ENCODE measurements around the gene ITIH4. TPM values are rescaled to one million over a fixed set of nuclear protein-coding genes. Genes with fewer than 3 reads are reported as not detected.

Gene ITIH4
- total RNA-seq, 2 experiments from 2014 or later: 35.8 to 40.4 TPM

GRCh38 chr3:52784021-52784621 is 46.4 kb downstream of the ITIH4 start:
- Mint-ChIP-seq H3K27me3 (no peaks in the 10 kb centered on the region), H3K4me1 (ENCODE audit: low read depth) (no peaks in the 10 kb centered on the region), H3K4me3 (no peak overlapping the region), H3K9me3 (no peaks in the 10 kb centered on the region), H3K27ac (no peak overlapping the region), H3K36me3 (ENCODE audit: low read depth) (no peaks in the 10 kb centered on the region)
- intact Hi-C loops (cut with DNase I, micrococcal nuclease): no loop called here
- no peaks in the 10 kb centered on the region for H3K4me1 ChIP-seq (ENCODE audit: insufficient read depth, low read length)
- H3K9me3 ChIP-seq (ENCODE audit: control insufficient read depth in 1 of 2, insufficient read depth in 1 of 2, low read length in 2 of 2): no peaks in the 10 kb centered on the region
- H3K36me3 ChIP-seq (ENCODE audit: insufficient read depth, low read length): no peaks in the 10 kb centered on the region
- no peak overlapping the region for H3K4me3 ChIP-seq (ENCODE audit: low read length)
- POLR2A ChIA-PET: no interaction called here
- TF ChIP-seq, protein P1, sequence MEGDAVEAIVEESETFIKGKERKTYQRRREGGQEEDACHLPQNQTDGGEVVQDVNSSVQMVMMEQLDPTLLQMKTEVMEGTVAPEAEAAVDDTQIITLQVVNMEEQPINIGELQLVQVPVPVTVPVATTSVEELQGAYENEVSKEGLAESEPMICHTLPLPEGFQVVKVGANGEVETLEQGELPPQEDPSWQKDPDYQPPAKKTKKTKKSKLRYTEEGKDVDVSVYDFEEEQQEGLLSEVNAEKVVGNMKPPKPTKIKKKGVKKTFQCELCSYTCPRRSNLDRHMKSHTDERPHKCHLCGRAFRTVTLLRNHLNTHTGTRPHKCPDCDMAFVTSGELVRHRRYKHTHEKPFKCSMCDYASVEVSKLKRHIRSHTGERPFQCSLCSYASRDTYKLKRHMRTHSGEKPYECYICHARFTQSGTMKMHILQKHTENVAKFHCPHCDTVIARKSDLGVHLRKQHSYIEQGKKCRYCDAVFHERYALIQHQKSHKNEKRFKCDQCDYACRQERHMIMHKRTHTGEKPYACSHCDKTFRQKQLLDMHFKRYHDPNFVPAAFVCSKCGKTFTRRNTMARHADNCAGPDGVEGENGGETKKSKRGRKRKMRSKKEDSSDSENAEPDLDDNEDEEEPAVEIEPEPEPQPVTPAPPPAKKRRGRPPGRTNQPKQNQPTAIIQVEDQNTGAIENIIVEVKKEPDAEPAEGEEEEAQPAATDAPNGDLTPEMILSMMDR (IDR thresholded peaks at IDR 0.05): no peak
- CTCF ChIA-PET: no interaction called here
- H3K27ac ChIP-seq (ENCODE audit: low read depth in 1 of 2, low read length in 2 of 2): no peak overlapping the region
- peak in 1 of 14 experiments; percentile 27 for DNase-seq
- ATAC-seq (ENCODE audit: poor library complexity): no peak
- H3K27me3 ChIP-seq (ENCODE audit: control insufficient read depth in 1 of 2, insufficient read depth in 2 of 2, low read length in 2 of 2): no peaks in the 10 kb centered on the region

- DNase-seq: no peak
- CTCF ChIA-PET: no interaction called here
- H3K9me3 Mint-ChIP-seq: no peaks in the 10 kb centered on the region
Measured at GRCh38 chr3:52783211-52783555, 47.3 kb downstream of the ITIH4 start.

GRCh38 chr3:52782412-52783210 is 47.9 kb downstream of the ITIH4 start:
- Mint-ChIP-seq H3K4me1 (ENCODE audit: low read depth) (no peaks in the 10 kb centered on the region), H3K27me3 (no peaks in the 10 kb centered on the region), H3K27ac (no peak overlapping the region), H3K4me3 (no peak overlapping the region), H3K9me3 (no peaks in the 10 kb centered on the region), H3K36me3 (ENCODE audit: low read depth) (no peaks in the 10 kb centered on the region)
- Histone ChIP-seq H3K4me3 (ENCODE audit: low read length) (no peak overlapping the region), H3K36me3 (ENCODE audit: insufficient read depth, low read length) (no peaks in the 10 kb centered on the region), H3K4me1 (ENCODE audit: insufficient read depth, low read length) (no peaks in the 10 kb centered on the region), H3K27ac (ENCODE audit: low read depth in 1 of 2, low read length in 2 of 2) (no peak overlapping the region), H3K27me3 (ENCODE audit: control insufficient read depth in 1 of 2, insufficient read depth in 2 of 2, low read length in 2 of 2) (no peaks in the 10 kb centered on the region), H3K9me3 (ENCODE audit: control insufficient read depth in 1 of 2, insufficient read depth in 1 of 2, low read length in 2 of 2) (no peaks in the 10 kb centered on the region)
- CTCF ChIA-PET: no interaction called here
- intact Hi-C loops (cut with DNase I, micrococcal nuclease): no loop called here
- POLR2A ChIA-PET: no interaction called here
- no peak for DNase-seq
- TF ChIP-seq, protein P1 (IDR thresholded peaks at IDR 0.05): no peak
- no peak for ATAC-seq (ENCODE audit: poor library complexity)

More at GRCh38 chr3:52783211-52783555, 47.3 kb downstream of the ITIH4 start:
- H3K4me3 Mint-ChIP-seq: no peak overlapping the region
- no peak overlapping the region for H3K4me3 ChIP-seq (ENCODE audit: low read length)
- no peaks in the 10 kb centered on the region for H3K27me3 ChIP-seq (ENCODE audit: control insufficient read depth in 1 of 2, insufficient read depth in 2 of 2, low read length in 2 of 2)
- H3K4me1 ChIP-seq (ENCODE audit: insufficient read depth, low read length): no peaks in the 10 kb centered on the region
- no peak overlapping the region for H3K27ac ChIP-seq (ENCODE audit: low read depth in 1 of 2, low read length in 2 of 2)
- no peak overlapping the region for H3K27ac Mint-ChIP-seq
- no peaks in the 10 kb centered on the region for H3K36me3 Mint-ChIP-seq (ENCODE audit: low read depth)
- no peaks in the 10 kb centered on the region for H3K9me3 ChIP-seq (ENCODE audit: control insufficient read depth in 1 of 2, insufficient read depth in 1 of 2, low read length in 2 of 2)
- POLR2A ChIA-PET: no interaction called here
- TF ChIP-seq, protein P1 (IDR thresholded peaks at IDR 0.05): no peak
- H3K4me1 Mint-ChIP-seq (ENCODE audit: low read depth): no peaks in the 10 kb centered on the region
- no peaks in the 10 kb centered on the region for H3K36me3 ChIP-seq (ENCODE audit: insufficient read depth, low read length)
- H3K27me3 Mint-ChIP-seq: no peaks in the 10 kb centered on the region
- intact Hi-C loops (cut with DNase I, micrococcal nuclease): no loop called here
- no peak for ATAC-seq (ENCODE audit: poor library complexity)

Measured in CD4-positive, alpha-beta T cell (primary cell).